Central memory CD8-positive, alpha-beta T cell (primary cell): ENCODE measurements around the gene KCNN3.
"Not testable (repeated sequence)": the region's sequence is repeated elsewhere in the genome, so short reads cannot be mapped to it uniquely, and the experiment has no call there.

Experiments
- ATAC-seq: fragments of 150-1000 bp; cut with Tn5 transposase; replicated peaks from 2 replicates; pipeline ENCODE4 v1.10.0; 2022; ENCODE audit warnings: mild to moderate bottlenecking, moderate FRiP score, moderate number of reproducible peaks; ENCODE audit not compliant: poor library complexity, severe bottlenecking; ENCODE audit errors: extremely low read depth
- DNase-seq, 2 donors: peaks; one replicate each; pipeline ENCODE4 v3.0.0; 2021; ENCODE audit warnings: low spot score in 2 of 2
- H3K27ac Mint-ChIP-seq: one replicate; pipeline ENCODE4 v1.8.0; 2022; ENCODE audit warnings: low read depth, mild to moderate bottlenecking, moderate library complexity, mixed read lengths
- H3K27me3 Mint-ChIP-seq: one replicate; pipeline ENCODE4 v1.8.0; 2022; ENCODE audit warnings: mixed read lengths
- H3K36me3 Mint-ChIP-seq: one replicate; pipeline ENCODE4 v1.8.0; 2022; ENCODE audit warnings: mild to moderate bottlenecking, moderate library complexity, mixed read lengths; ENCODE audit not compliant: insufficient read depth
- H3K4me1 Mint-ChIP-seq: one replicate; pipeline ENCODE4 v1.8.0; 2022; ENCODE audit warnings: mixed read lengths
- H3K4me3 Mint-ChIP-seq: one replicate; pipeline ENCODE4 v1.8.0; 2022; ENCODE audit warnings: mild to moderate bottlenecking, moderate library complexity, mixed read lengths
- H3K9me3 Mint-ChIP-seq: one replicate; pipeline ENCODE4 v1.8.0; 2022; ENCODE audit warnings: mixed read lengths

Gene KCNN3

DNA sequence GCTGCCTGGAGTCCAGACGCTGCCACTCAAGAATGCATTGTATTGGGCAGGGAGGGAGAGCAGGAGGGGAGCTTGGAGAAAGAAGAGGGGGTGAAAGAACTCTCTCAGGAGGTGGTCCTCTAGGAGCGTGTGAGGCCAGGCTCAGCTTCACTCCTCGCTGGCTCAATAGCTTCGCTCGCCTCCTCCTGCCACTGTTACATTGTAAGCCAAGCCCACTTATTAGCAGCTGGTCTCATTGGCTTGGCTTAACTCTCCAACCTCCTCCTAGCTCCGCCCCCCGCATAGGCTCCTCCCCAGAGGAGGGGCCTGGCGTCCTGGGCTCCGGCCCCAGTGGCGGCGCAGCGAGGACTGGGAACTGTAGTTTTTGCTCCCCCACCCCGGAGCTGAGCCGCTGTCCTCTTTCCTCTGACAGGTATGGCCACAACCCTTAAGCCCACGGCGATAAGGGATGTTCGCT, at the start of gene KCNN3:
Gene KCNN3 (minus strand): TSS at position 167 of the 457 bp plus-strand sequence. CDS start 317 bp downstream, outside the sequence.
- ATAC-seq (peak; percentile 95), DNase-seq (peak; percentile 65 to 77)
- Mint-ChIP-seq H3K4me1 (peaks cover 21% of the 10 kb centered on the region), H3K4me3 (peak within 1 kb of the TSS; percentile 50), H3K27me3 (peaks cover 65% of the 10 kb centered on the region), H3K9me3 (no peaks in the 10 kb centered on the region), H3K27ac (no peak within 1 kb of the TSS), H3K36me3 (peaks cover 2% of the 10 kb centered on the region)

DNA sequence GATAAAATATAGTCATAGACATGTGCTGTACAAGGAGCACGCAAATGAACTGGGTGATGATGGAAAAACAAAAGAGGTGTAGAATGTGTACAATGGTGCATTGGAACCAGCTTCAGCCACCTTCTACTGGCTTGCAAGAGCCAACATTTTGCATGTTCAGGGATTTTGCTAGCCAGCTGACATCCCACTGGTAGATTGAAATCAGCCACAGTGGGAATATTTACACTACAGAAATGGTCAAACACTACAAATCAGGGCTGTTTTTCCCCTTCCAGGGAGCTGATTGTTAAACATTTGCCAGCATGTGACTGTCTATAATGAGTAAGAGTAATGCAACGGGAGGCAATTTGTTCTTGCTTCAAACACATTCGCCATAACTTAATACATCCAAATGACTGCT, 43.2 kb upstream of the KCNN3 start:
- no peak overlapping the region for H3K27ac Mint-ChIP-seq
- peaks cover 2% of the 10 kb centered on the region for H3K36me3 Mint-ChIP-seq

DNA sequence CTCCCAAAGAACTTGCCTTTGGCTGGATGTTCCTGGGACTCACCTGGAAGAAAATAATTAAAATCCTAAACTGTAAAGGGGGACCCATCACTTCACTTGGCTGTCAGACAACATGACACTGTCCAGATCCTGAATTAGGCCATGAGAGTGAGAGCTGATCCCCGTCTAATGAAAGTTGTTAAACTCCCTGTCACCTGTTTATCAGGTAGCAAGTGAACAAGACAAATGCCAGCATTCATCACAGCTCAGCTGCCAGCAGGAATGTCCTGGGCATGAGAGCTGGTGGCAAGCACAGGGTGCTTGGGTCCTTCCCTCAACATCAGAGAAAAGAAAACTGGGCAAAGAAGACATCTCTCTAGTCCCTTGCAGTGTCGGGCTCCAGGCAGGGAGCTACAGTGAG, 42.7 kb upstream of the KCNN3 start:
- H3K4me1 Mint-ChIP-seq: no peaks in the 10 kb centered on the region
- no peak overlapping the region for H3K27ac Mint-ChIP-seq
- no peaks in the 10 kb centered on the region for H3K27me3 Mint-ChIP-seq
- no peaks in the 10 kb centered on the region for H3K9me3 Mint-ChIP-seq
- H3K36me3 Mint-ChIP-seq: peaks cover 2% of the 10 kb centered on the region
- ATAC-seq (no peak), DNase-seq (no peak)
- H3K4me3 Mint-ChIP-seq: no peak overlapping the region

More for the DNA sequence above, 43.2 kb upstream of the KCNN3 start:
- H3K4me3 Mint-ChIP-seq: no peak overlapping the region
- H3K9me3 Mint-ChIP-seq: no peaks in the 10 kb centered on the region
- no peak for ATAC-seq
- no peaks in the 10 kb centered on the region for H3K27me3 Mint-ChIP-seq
- DNase-seq: no peak
- no peaks in the 10 kb centered on the region for H3K4me1 Mint-ChIP-seq

DNA sequence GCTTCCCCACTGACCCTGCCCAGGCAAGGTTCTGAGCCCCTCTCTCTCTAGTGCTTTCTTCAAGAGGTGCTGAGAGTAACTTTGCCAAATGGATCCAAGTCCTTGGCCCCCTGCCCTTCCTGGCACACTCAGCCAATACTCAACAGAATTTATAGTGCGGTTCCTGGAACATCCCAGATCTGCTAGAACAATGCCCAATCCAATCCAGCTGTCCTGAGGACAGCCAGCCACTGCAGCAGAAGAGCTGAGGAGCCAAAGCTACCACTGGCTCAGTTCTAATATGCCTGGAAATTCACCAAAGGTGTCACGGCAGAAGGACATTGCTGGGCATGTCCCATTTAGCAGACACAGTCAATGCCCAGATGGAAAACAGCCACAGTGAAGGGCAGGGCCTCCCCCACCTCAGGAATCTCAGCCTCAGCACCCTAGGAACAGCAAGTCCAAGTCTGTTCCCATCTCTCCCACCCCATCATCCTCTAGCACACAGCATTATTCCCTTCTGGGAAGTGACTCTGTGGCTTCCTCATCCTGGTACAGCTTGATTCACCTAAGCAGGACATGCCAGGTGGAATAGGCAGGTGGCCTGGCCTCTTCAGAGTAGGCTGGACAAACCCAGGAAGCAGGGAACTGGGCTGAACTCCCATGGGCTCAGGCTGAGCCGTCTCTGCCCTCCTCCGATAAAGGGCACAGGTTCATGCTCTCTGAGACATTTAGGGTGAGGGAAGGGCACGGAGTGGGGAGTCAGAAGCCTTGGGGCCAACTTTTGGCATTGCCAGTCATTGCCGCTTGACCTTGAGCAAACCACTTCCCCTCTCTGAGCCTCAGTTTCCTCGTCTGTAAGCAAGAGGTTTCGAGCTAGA, 41.8 kb upstream of the KCNN3 start:
- H3K4me1 Mint-ChIP-seq: no peaks in the 10 kb centered on the region
- peaks cover 2% of the 10 kb centered on the region for H3K36me3 Mint-ChIP-seq
- H3K9me3 Mint-ChIP-seq: no peaks in the 10 kb centered on the region
- no peak overlapping the region for H3K4me3 Mint-ChIP-seq
- DNase-seq: no peak
- H3K27ac Mint-ChIP-seq: no peak overlapping the region
- no peaks in the 10 kb centered on the region for H3K27me3 Mint-ChIP-seq
- ATAC-seq: no peak

DNA sequence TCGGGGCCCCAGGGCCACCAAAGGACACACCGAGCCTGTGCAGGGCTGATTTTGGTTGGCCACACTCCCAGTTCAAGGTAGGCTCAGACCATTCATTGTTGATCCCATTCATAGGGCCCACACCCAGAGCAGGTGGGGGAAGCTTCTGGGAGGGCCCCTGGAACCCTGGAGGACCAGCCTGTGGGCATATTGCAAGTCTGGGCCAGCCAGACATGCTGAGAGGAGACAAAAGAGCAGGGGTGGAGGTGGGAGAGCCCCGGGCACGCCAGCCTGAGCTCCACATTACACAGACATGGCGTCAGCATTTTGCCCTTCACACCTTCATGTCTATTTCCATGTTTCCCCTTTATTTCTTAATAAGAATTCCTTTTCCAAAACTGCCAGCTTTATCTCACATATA, 40.8 kb upstream of the KCNN3 start:
- Mint-ChIP-seq H3K27ac (no peak overlapping the region), H3K4me1 (no peaks in the 10 kb centered on the region)
- ATAC-seq: no peak

DNA sequence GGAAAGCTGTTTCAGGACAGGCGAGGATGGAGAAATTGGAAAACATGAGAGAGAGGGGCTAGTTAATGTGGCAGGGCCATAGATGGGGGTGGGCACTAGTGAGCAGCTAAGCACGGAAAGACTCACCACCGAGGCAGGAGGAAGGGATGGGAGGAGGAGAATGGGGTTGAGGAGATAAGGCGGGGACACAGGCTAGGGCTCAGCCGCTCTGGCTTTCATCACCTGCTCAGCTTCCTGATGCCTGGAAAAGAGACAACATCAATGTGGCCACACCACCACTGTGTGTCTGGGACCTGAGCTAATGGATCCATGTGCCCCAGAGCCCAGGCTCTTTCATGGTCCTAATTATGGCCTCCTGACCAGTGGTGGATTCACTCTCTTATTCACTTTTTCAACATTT, 38.9 kb upstream of the KCNN3 start:
- H3K4me1 Mint-ChIP-seq: no peaks in the 10 kb centered on the region
- no peaks in the 10 kb centered on the region for H3K36me3 Mint-ChIP-seq
- no peak overlapping the region for H3K4me3 Mint-ChIP-seq
- H3K27ac Mint-ChIP-seq: no peak overlapping the region
- no peak for ATAC-seq
- no peaks in the 10 kb centered on the region for H3K27me3 Mint-ChIP-seq
- DNase-seq: no peak
- no peaks in the 10 kb centered on the region for H3K9me3 Mint-ChIP-seq

More for the DNA sequence above, 40.8 kb upstream of the KCNN3 start:
- no peaks in the 10 kb centered on the region for H3K9me3 Mint-ChIP-seq
- H3K36me3 Mint-ChIP-seq: no peaks in the 10 kb centered on the region
- H3K27me3 Mint-ChIP-seq: no peaks in the 10 kb centered on the region
- no peak overlapping the region for H3K4me3 Mint-ChIP-seq
- no peak for DNase-seq

DNA sequence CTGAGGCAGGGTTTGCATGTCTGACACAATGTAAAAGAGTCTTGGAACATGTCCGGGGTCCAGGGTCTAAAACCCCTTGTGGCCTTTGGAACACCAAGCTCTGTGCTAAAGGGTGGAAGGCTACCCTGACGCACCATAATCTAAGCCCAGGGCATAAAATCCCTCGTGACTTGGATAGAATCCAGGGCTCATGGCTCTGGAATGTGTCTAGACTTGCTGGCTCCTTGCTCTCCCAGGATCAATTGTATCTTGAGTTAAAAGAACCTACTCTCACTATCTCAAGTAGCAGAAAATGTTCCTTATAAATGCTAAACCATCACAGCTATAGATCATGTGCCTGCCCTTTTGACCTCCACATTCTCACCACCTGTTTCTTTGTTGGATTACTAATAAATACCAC, 38.0 kb upstream of the KCNN3 start:
- not testable (repeated sequence) for H3K27ac Mint-ChIP-seq, H3K4me3 Mint-ChIP-seq, DNase-seq, ATAC-seq, H3K9me3 Mint-ChIP-seq, H3K27me3 Mint-ChIP-seq, H3K36me3 Mint-ChIP-seq, H3K4me1 Mint-ChIP-seq

DNA sequence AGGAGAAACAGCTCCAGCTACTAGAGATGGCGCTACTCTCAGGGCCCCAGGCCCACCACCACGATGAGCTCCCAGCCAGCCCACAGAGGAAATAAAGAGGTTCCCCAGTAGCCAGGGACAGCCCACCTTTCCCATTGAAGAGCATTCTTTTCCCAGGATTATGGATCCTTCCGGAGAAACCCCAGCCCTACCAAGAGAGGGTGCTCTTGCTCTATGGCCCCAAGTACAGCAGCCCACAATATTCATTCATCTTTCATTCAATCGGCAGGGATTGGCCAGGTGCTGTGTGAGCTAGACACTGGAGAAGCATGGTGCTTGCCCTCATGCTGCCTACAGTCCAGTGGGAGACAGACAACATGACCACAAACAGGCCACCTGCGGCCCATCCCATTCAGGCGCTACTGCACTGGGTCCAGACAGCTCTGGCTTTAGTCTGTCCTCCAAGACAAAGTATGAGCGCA, 36.6 kb upstream of the KCNN3 start:
- Mint-ChIP-seq H3K4me3 (no peak overlapping the region), H3K27ac (no peak overlapping the region), H3K27me3 (no peaks in the 10 kb centered on the region), H3K9me3 (no peaks in the 10 kb centered on the region), H3K4me1 (no peaks in the 10 kb centered on the region), H3K36me3 (no peaks in the 10 kb centered on the region)
- no peak for DNase-seq
- no peak for ATAC-seq

DNA sequence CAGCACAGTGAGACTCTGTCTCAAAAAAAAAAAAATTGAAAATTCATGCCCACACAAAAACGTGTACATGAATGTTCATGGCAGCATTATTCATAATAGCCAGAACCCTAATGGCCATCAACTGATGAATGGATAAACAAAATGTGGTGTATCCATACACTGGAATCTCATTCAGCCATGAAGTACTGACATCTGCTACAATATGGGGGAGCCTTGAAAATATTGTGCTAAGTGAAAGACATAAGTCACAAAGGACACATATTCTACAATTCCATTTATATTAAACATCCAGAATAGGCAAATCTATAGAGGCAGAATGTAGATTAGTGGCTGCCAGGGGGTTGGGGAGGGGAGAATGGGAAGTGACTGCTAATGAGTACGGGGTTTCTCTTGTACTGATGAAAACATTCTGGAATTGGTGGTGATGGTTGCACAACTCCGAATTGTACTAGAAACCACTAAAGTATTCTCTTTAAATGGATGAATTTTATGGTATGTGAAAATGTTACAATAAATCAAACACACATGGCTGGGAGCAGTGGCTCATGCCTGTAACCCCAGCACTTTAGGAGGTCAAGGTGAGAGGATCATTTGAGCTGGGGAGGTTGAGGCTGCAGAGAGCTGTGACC, 33.0 kb upstream of the KCNN3 start:
- H3K27me3 Mint-ChIP-seq: no peaks in the 10 kb centered on the region

DNA sequence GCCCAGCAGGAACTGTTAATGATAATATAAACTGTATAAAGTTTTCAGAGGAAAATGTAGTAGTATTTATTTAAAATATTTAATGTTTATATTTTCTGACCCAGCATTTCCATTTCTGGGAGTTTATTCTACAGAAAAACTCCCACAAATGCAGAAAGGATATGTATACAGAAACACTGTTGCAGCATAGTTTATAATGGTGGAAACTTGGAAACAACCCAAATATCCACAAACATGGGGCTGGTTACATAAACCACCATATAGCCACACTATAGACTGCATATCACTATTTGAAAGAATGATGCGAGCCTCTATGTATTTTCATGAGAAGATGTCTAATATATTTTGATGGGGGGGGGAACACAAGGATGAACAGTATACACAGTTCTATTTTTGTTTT, 31.5 kb upstream of the KCNN3 start:
- Mint-ChIP-seq H3K4me1 (no peaks in the 10 kb centered on the region), H3K36me3 (no peaks in the 10 kb centered on the region), H3K27me3 (no peaks in the 10 kb centered on the region), H3K9me3 (no peaks in the 10 kb centered on the region), H3K4me3 (no peak overlapping the region), H3K27ac (no peak overlapping the region)
- ATAC-seq (no peak), DNase-seq (no peak)

More for the DNA sequence above, 33.0 kb upstream of the KCNN3 start:
- Mint-ChIP-seq H3K9me3 (no peaks in the 10 kb centered on the region), H3K27ac (no peak overlapping the region), H3K4me3 (no peak overlapping the region), H3K36me3 (no peaks in the 10 kb centered on the region), H3K4me1 (no peaks in the 10 kb centered on the region)
- no peak for DNase-seq
- ATAC-seq: no peak

DNA sequence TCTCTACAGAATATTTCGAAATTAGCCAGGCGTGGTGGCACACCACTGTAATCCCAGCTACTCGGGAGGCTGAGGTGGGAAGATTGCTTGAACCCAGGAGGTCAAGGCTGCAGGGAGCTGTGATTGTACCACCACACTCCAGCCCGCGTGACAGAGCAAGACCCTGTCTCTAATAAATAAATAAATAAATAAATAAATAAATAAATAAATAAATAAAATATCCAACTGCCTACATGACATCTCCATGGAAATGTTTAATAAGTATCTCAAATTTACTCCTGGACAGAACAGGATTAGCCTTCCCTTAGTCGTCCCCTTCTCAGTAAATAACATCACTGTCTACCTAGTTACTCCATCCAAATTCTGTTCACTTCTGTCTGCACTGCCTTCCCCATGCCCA, 29.0 kb upstream of the KCNN3 start:
- H3K9me3 Mint-ChIP-seq: no peaks in the 10 kb centered on the region
- no peak overlapping the region for H3K4me3 Mint-ChIP-seq
- H3K27me3 Mint-ChIP-seq: no peaks in the 10 kb centered on the region
- no peak overlapping the region for H3K27ac Mint-ChIP-seq
- H3K4me1 Mint-ChIP-seq: no peaks in the 10 kb centered on the region
- H3K36me3 Mint-ChIP-seq: no peaks in the 10 kb centered on the region
- DNase-seq (no peak), ATAC-seq (no peak)

DNA sequence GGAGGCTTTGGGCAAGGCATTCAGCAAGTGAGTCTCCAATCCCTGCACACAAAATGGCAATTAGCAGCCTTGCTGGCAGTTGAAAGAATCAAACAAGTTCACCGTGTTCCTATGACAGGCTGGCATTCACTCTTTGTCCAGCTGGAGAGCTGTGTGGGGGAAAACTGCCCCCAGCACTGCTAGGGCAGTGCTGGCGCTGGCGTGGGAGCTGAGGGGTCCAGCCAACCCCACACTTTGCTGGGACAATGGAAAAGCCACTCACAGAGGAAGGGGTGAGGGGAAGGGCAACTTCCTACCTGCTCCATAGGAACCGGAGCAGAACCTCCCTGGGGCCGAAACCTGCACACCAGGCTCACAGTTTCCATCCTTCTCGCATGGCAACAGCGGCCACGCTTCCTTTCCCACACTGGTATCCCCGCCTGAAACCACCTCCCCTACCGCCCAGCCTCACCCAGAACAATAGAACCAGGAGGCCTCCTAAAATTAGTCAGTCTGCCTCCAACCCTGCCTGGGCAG, 26.7 kb upstream of the KCNN3 start:
- no peaks in the 10 kb centered on the region for H3K4me1 Mint-ChIP-seq
- no peaks in the 10 kb centered on the region for H3K27me3 Mint-ChIP-seq
- no peak overlapping the region for H3K27ac Mint-ChIP-seq
- no peaks in the 10 kb centered on the region for H3K36me3 Mint-ChIP-seq
- no peaks in the 10 kb centered on the region for H3K9me3 Mint-ChIP-seq
- DNase-seq: no peak
- ATAC-seq: no peak
- no peak overlapping the region for H3K4me3 Mint-ChIP-seq

DNA sequence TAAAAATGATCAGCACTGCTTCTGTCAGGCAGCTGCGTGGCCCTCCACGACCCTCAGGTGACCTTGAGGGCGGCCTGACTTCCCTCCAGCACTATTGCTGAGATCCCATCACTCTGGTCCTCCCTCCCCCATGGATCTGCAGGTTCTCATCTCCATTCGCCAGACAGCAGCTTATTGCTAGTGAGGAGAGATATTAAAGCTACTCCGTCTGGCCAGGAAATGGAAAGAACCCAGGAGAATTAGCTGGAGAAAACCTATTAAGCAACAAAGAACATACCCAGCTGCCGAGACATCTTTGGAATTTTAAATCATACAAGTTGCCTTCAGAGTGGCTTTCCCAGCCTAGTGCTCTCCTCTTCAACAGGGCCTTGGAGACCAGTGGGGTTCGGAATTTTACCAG, 25.7 kb upstream of the KCNN3 start:
- no peak overlapping the region for H3K27ac Mint-ChIP-seq
- DNase-seq (no peak), ATAC-seq (no peak)
- H3K9me3 Mint-ChIP-seq: no peaks in the 10 kb centered on the region
- H3K4me3 Mint-ChIP-seq: no peak overlapping the region
- no peaks in the 10 kb centered on the region for H3K27me3 Mint-ChIP-seq
- no peaks in the 10 kb centered on the region for H3K36me3 Mint-ChIP-seq
- no peaks in the 10 kb centered on the region for H3K4me1 Mint-ChIP-seq
